GM21737 (cell line): Measurements from ENCODE around the gene SGK1.
"Not testable (repeated sequence)": the region's sequence is repeated elsewhere in the genome, so short reads cannot be mapped to it uniquely, and the experiment has no call there.

Experiments used
- ATAC-seq: cut with Tn5 transposase; IDR thresholded peaks from one replicate; pipeline ENCODE4 v1.9.1; 2021; ENCODE audit warnings: mild to moderate bottlenecking, moderate library complexity; ENCODE audit not compliant: unreplicated experiment

SGK1 gene

GRCh38 chr6:134230087-134230700 lies 87.7 kb downstream of the SGK1 start:
- no peak for ATAC-seq

- no peak for ATAC-seq
These were observed 88.4 kb downstream of the SGK1 start for GRCh38 chr6:134229520-134229919.

GRCh38 chr6:134223796-134224420 lies 94.0 kb downstream of the SGK1 start:
- ATAC-seq: no peak

- ATAC-seq: no peak
These were observed 96.7 kb downstream of the SGK1 start for GRCh38 chr6:134221250-134221649.

GRCh38 chr6:134217798-134218140 lies 100.1 kb downstream of the SGK1 start:
- no peak for ATAC-seq

- no peak for ATAC-seq
These were observed 100.7 kb downstream of the SGK1 start for GRCh38 chr6:134217105-134217797.

- ATAC-seq: no peak
These were observed 101.5 kb downstream of the SGK1 start for GRCh38 chr6:134216301-134217010.

GRCh38 chr6:134213410-134213809 lies 104.5 kb downstream of the SGK1 start:
- ATAC-seq: not testable (repeated sequence)

GRCh38 chr6:134211297-134211696 lies 106.6 kb downstream of the SGK1 start:
- no peak for ATAC-seq

GRCh38 chr6:134207421-134207820 lies 110.5 kb downstream of the SGK1 start:
- ATAC-seq: no peak

GRCh38 chr6:134205366-134205765 lies 112.5 kb downstream of the SGK1 start:
- ATAC-seq: no peak

- not testable (repeated sequence) for ATAC-seq
These were observed 113.2 kb downstream of the SGK1 start for GRCh38 chr6:134204759-134205158.

- no peak for ATAC-seq
These were observed 113.9 kb downstream of the SGK1 start for GRCh38 chr6:134204031-134204430.

GRCh38 chr6:134201716-134202115 lies 116.2 kb downstream of the SGK1 start:
- no peak for ATAC-seq

- ATAC-seq: no peak
These were observed 117.9 kb downstream of the SGK1 start for GRCh38 chr6:134199848-134200606.

- ATAC-seq: no peak
These were observed 119.8 kb downstream of the SGK1 start for GRCh38 chr6:134198093-134198492.

- not testable (repeated sequence) for ATAC-seq
These were observed 120.2 kb downstream of the SGK1 start for GRCh38 chr6:134197685-134198084.

GRCh38 chr6:134196568-134197193 lies 121.2 kb downstream of the SGK1 start:
- ATAC-seq: no peak

- no peak for ATAC-seq
These were observed 121.9 kb downstream of the SGK1 start for GRCh38 chr6:134195985-134196384.

GRCh38 chr6:134195164-134195906 lies 122.6 kb downstream of the SGK1 start:
- ATAC-seq: no peak
